Heart left ventricle (tissue), 16 donors: ENCODE measurements around the gene BCAR1. TPM values are rescaled to one million over a fixed set of nuclear protein-coding genes. Genes with fewer than 3 reads are reported as not detected.
A peak's percentile ranks its signal among the peaks of the same experiment; 100 is the strongest.

Source experiments
- ATAC-seq, 4 donors: fragments of 200-7000 bp; cut with Tn5 transposase; one replicate each; pipeline ENCODE4 v1.9.1; 2020 to 2022; ENCODE audit warnings: moderate library complexity in 4 of 4, mild to moderate bottlenecking in 3 of 4, moderate number of reproducible peaks in 1 of 4
- DNase-seq, 5 donors: peaks; one replicate each; pipeline ENCODE4 v3.0.0-alpha.2; 2020
- H3K27ac ChIP-seq, 12 donors: fragments of 200-600 bp; sonication (generic) in 4 of 12; one replicate each; pipeline versions ENCODE4 v1.5.0 to v1.8.0; 2016 to 2022; ENCODE audit warnings: mild to moderate bottlenecking in 2 of 12
- H3K27me3 ChIP-seq, 9 donors: fragments of 200-600 bp; sonication (generic) in 2 of 9; one replicate each; pipeline versions ENCODE4 v1.5.1 to v1.8.0; 2016 to 2022; ENCODE audit warnings: mild to moderate bottlenecking in 3 of 9
- H3K36me3 ChIP-seq, 9 donors: fragments of 200-600 bp; sonication (generic) in 2 of 9; one replicate each; pipeline versions ENCODE4 v1.5.0 to v1.8.0; 2018 to 2022; ENCODE audit warnings: mild to moderate bottlenecking in 2 of 9
- H3K4me1 ChIP-seq, 12 donors: fragments of 200-600 bp; sonication (generic) in 4 of 12; one replicate each; pipeline versions ENCODE4 v1.5.0 to v1.8.0; 2016 to 2022; ENCODE audit warnings: mild to moderate bottlenecking in 3 of 12
- H3K4me3 ChIP-seq, 12 donors: fragments of 200-600 bp; sonication (generic) in 4 of 12; one replicate each; pipeline versions ENCODE4 v1.5.0 to v1.8.0; 2017 to 2022; ENCODE audit warnings: mild to moderate bottlenecking in 9 of 12, moderate library complexity in 4 of 12
- H3K9me3 ChIP-seq, 12 donors: fragments of 200-600 bp; sonication (generic) in 4 of 12; one replicate each; pipeline versions ENCODE4 v1.5.0 to v1.8.0; 2016 to 2022; ENCODE audit warnings: mild to moderate bottlenecking in 1 of 12
- CTCF ChIP-seq, 12 donors: fragments of 200-600 bp; sonication (generic) in 4 of 12; IDR thresholded peaks; one replicate each; pipeline versions ENCODE4 v1.5.0 to v1.8.0; 2018 to 2022; ENCODE audit warnings: antibody characterized with exemption in 12 of 12, mild to moderate bottlenecking in 5 of 12
- POLR2A ChIP-seq, 2 donors: fragments of 450-650 bp; IDR thresholded peaks; one replicate each; pipeline ENCODE4 v1.6.1; 2017; ENCODE audit warnings: antibody characterized with exemption in 2 of 2, mild to moderate bottlenecking in 2 of 2, moderate library complexity in 2 of 2
- WGBS, 4 donors: extraction: QIAGEN DNeasy Blood & Tissue Kit in 2 of 4; methylation state at CpG; one replicate each; pipeline versions ENCODE4 v1.1.5 to v1.1.7; 2013 to 2018; 5-methylcytosine and 5-hydroxymethylcytosine counted together
- intact Hi-C, 10 donors: fragments of 100-400 bp; cut with DNase I; formaldehyde crosslinking; loops; one replicate each; pipeline versions ENCODE4 v1.11.1 to v1.14.2; 2022
- polyA plus RNA-seq, 2 donors: library from polyadenylated mRNA; stranded (reverse); fragments of 200-250 nt; gene quantifications; one replicate each; pipeline ENCODE4 v1.2.3, GENCODE V29; 2013
- total RNA-seq, 9 donors: library from RNA; depleted of rRNA in 2 of 9; stranded (reverse); fragments of >200 nt in 2 of 9; fragmentation: NEBNext Ultra II Directional in 3 of 9; extraction: Animal tissue kit (Norgen Biotek cat#: 25700) in 3 of 9; gene quantifications; one replicate each; pipeline versions ENCODE4 v1.1.0 to v1.2.4, GENCODE V29; 2016 to 2023
- donor health status: ischemic (EF 13 %, LVEDD 7.1; RV severe dilation, severe dysfunction).
- donor health status: healthy with polysubstance abuse.
- donor health status: DM: no; HTN: yes; CAD: no.
- donor health status: DM: no; HTN: no; CAD: no.
- donor health status: ischemic (EF 25% LVEDD 6.9; RV normal size, moderate dysfunction).
- donor health status: ischemic (EF 25% LVEDD 5.7; RV mildly dilated, moderate dysfunction).
- donor health status: healthy.
- donor health status: DM: yes; HTN: yes; CAD: no.
- donor health status: ischemic (EF 35%, LVEDD 5.7; RV mildly dilated, moderate dysfunction).
- donor health status: nonischemic (EF 11% LVEDD 7.7; RV severe dilation, severe dysfunction).
- donor health status: DM: yes; HTN: yes; CAD: no.
- donor health status: PGD.
- donor health status: ischemic (EF 29% LVEDD 5.4; RV normal size, mild dysfunction).
- donor health status: nonischemic (EF 23%, LVEDD 6.1; RV moderate dilation, normal function).

BCAR1 gene
- total and polyA plus RNA-seq, 11 donors = 51.4 to 129 (median 72.0) TPM

- peaks cover 3 to 82% (median 57%) of the 10 kb centered on the region in 12 donors for H3K4me1 ChIP-seq
- ATAC-seq (no peak), DNase-seq (peak in 3 of 5 donors; percentile 17 to 56 (median 30))
- no peak overlapping the region for H3K4me3 ChIP-seq
- H3K36me3 ChIP-seq = peaks cover 0 to 52% (median 32%) of the 10 kb centered on the region in 9 donors
- intact Hi-C loops = no loop called here
- TF ChIP-seq POLR2A (IDR thresholded peaks at IDR 0.05) (no peak), CTCF (IDR thresholded peaks at IDR 0.05) (no peak)
- H3K27me3 ChIP-seq = peaks cover 0 to 8% (median 0%) of the 10 kb centered on the region in 9 donors
- no peaks in the 10 kb centered on the region for H3K9me3 ChIP-seq
- H3K27ac ChIP-seq = peak overlapping the region; percentile 59 to 90 (median 80)
- 58 to 74% (median 72%) methylated on average over 5 to 19 of the region's 19 CpGs for WGBS, 4 donors
These were observed 11.8 kb downstream of the BCAR1 start for GRCh38 chr16:75239542-75240122.

- Histone ChIP-seq H3K9me3 (no peaks in the 10 kb centered on the region), H3K27me3 (peaks cover 0 to 13% (median 0%) of the 10 kb centered on the region in 9 donors), H3K4me3 (peak overlapping the region in 2 of 12 donors; percentile 1 to 25), H3K27ac (peak overlapping the region; percentile 59 to 90 (median 80)), H3K4me1 (peaks cover 3 to 82% (median 57%) of the 10 kb centered on the region in 12 donors), H3K36me3 (peaks cover 0 to 56% (median 38%) of the 10 kb centered on the region in 9 donors)
- peak in 1 of 5 donors; percentile 51 for DNase-seq
- no peak for TF ChIP-seq POLR2A (IDR thresholded peaks at IDR 0.05)
- peak in 2 of 12 donors; percentile 3 to 8 for TF ChIP-seq CTCF (IDR thresholded peaks at IDR 0.05)
- intact Hi-C loops = no loop called here
- 29 to 44% (median 40%) methylated on average over 10 to 16 of the region's 16 CpGs for WGBS, 4 donors
- ATAC-seq = peak in 3 of 4 donors; percentile 3 to 18 (median 15)
These were observed 12.4 kb downstream of the BCAR1 start for GRCh38 chr16:75238853-75239541.

- Histone ChIP-seq H3K27me3 (peaks cover 0 to 13% (median 0%) of the 10 kb centered on the region in 9 donors), H3K4me1 (peaks cover 3 to 80% (median 52%) of the 10 kb centered on the region in 12 donors), H3K27ac (peak overlapping the region; percentile 59 to 90 (median 80)), H3K36me3 (peaks cover 0 to 62% (median 43%) of the 10 kb centered on the region in 9 donors), H3K9me3 (no peaks in the 10 kb centered on the region), H3K4me3 (peak overlapping the region in 5 of 12 donors; percentile 2 to 42 (median 19))
- ATAC-seq = peak; percentile 72 to 83 (median 77)
- intact Hi-C loops = no loop called here
- peak; percentile 86 to 91 (median 87) for DNase-seq
- 26 to 47% (median 31%) methylated on average over 10 to 25 of the region's 25 CpGs for WGBS, 4 donors
- no peak for TF ChIP-seq POLR2A (IDR thresholded peaks at IDR 0.05)
- no peak for TF ChIP-seq CTCF (IDR thresholded peaks at IDR 0.05)
These were observed 13.1 kb downstream of the BCAR1 start for GRCh38 chr16:75238132-75238852.
